K562 (cell line): ENCODE results near the gene WNT7A.

Source experiments
- ARHGAP35 ChIP-seq: fragments of 450-650 bp; IDR thresholded peaks from 2 replicates; pipeline ENCODE4 v1.6.1; 2018; ENCODE audit not compliant: partially characterized antibody
- HIVEP1 ChIP-seq: fragments of 250-450 bp; sonication (Bioruptor Pico); IDR thresholded peaks from 2 replicates; pipeline ENCODE4 v1.4.0; 2020; ENCODE audit warnings: mild to moderate bottlenecking
- MIER1 ChIP-seq: fragments of 450-650 bp; IDR thresholded peaks from 2 replicates; pipeline ENCODE4 v1.6.1; 2016; ENCODE audit warnings: antibody characterized with exemption, mild to moderate bottlenecking, low read depth
- NRF1 ChIP-seq, 2 experiments: fragments of 450-650 bp; IDR thresholded peaks in 1 of 2; conservative IDR thresholded peaks in 1 of 2; 2 replicates each; pipeline ENCODE4 v1.6.1; 2014; ENCODE audit warnings: mild to moderate bottlenecking in 2 of 2
- SNRNP70 ChIP-seq: fragments of 200-400 bp; formaldehyde crosslinking; optimal IDR thresholded peaks from 2 replicates; pipeline ENCODE3; 2017; ENCODE audit warnings: low read depth, low read length
- TCF3 ChIP-seq: sonication (generic); formaldehyde crosslinking; IDR thresholded peaks from 2 replicates; pipeline ENCODE4 v1.4.0; 2020; ENCODE audit warnings: mild to moderate bottlenecking, missing genetic modification reagents
- TRIM28 ChIP-seq: fragments of 450-650 bp; IDR thresholded peaks from 2 replicates; pipeline ENCODE4 v1.6.1; 2017
- TF ChIP-seq, protein P1 (sequence below), 3 experiments: IDR thresholded peaks in 2 of 3; conservative IDR thresholded peaks in 1 of 3; 2 replicates each; pipeline ENCODE4 v1.5.1; 2011 to 2012; ENCODE audit warnings: low read length in 3 of 3, mild to moderate bottlenecking in 3 of 3, control low read depth in 2 of 3, improper control_type of control experiment in 1 of 3, inconsistent platforms in 1 of 3, low read depth in 1 of 3, mixed read lengths in 1 of 3, moderate library complexity in 1 of 3; ENCODE audit not compliant: insufficient read depth in 2 of 3
- TF ChIP-seq, protein P2 (sequence below): sonication (generic); formaldehyde crosslinking; IDR thresholded peaks from 2 replicates; pipeline ENCODE4 v1.8.1; 2023; ENCODE audit warnings: mild to moderate bottlenecking, missing genetic modification reagents, moderate library complexity
- TF ChIP-seq, protein P3 (sequence below): fragments of 250-450 bp; sonication (Bioruptor Pico); IDR thresholded peaks from 2 replicates; pipeline ENCODE4 v1.4.0; 2020; ENCODE audit warnings: mild to moderate bottlenecking, moderate library complexity, borderline replicate concordance

DNA sequence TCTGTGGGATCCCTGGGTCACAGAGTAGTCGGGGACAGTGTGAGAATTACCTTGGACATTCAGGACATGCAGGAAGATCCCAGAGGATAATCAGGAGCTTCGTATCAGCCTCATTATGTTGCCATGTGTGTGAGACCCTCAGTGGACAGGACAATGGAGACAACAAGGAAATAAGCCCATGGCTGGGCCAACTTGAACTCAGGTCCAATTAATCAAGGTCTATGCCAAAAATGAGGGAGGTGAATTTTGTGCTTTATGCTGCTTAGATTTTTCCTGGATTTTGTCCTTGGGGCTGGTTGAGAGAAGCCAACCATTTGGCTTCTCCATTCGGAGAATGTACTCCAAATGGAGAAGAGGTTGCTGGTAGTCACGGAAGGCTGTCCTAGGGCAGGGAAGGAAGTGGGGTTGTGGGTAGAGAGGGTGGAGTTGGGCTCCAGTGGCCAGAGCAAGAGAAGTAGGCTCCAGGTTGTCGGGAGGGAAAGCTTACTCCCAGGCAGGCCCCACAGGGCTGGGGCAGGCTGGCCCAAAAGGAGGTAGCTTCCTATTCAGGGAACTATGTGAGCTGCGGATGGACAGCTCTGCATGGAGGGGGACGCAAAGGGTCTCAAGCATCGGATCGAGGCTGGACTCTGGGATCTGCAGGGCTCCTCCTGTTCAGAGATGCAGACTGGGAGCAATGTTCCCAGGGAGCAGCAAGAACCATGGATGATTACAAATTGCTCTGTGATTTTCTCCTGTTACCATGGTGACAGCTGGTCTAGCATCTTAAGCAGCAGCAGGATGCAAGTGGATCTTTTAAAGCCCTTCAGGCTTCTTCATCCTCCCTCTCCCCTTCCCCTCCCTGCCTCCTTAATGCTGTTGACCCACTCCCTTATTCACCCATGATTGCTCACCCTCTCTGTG is 91.1 kb downstream of the WNT7A start:
- TF ChIP-seq, protein P1, sequence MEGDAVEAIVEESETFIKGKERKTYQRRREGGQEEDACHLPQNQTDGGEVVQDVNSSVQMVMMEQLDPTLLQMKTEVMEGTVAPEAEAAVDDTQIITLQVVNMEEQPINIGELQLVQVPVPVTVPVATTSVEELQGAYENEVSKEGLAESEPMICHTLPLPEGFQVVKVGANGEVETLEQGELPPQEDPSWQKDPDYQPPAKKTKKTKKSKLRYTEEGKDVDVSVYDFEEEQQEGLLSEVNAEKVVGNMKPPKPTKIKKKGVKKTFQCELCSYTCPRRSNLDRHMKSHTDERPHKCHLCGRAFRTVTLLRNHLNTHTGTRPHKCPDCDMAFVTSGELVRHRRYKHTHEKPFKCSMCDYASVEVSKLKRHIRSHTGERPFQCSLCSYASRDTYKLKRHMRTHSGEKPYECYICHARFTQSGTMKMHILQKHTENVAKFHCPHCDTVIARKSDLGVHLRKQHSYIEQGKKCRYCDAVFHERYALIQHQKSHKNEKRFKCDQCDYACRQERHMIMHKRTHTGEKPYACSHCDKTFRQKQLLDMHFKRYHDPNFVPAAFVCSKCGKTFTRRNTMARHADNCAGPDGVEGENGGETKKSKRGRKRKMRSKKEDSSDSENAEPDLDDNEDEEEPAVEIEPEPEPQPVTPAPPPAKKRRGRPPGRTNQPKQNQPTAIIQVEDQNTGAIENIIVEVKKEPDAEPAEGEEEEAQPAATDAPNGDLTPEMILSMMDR (IDR thresholded peaks at IDR 0.05 in 2 of 3, conservative IDR thresholded peaks at IDR 0.05 in 1 of 3; ENCODE audit: insufficient read depth in 2 of 3, low read depth in 1 of 3, low read length in 3 of 3): no peak
- TF ChIP-seq, protein P2, sequence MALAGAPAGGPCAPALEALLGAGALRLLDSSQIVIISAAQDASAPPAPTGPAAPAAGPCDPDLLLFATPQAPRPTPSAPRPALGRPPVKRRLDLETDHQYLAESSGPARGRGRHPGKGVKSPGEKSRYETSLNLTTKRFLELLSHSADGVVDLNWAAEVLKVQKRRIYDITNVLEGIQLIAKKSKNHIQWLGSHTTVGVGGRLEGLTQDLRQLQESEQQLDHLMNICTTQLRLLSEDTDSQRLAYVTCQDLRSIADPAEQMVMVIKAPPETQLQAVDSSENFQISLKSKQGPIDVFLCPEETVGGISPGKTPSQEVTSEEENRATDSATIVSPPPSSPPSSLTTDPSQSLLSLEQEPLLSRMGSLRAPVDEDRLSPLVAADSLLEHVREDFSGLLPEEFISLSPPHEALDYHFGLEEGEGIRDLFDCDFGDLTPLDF (CRISPR knock-in tag): no peak
- TF ChIP-seq, protein P3, sequence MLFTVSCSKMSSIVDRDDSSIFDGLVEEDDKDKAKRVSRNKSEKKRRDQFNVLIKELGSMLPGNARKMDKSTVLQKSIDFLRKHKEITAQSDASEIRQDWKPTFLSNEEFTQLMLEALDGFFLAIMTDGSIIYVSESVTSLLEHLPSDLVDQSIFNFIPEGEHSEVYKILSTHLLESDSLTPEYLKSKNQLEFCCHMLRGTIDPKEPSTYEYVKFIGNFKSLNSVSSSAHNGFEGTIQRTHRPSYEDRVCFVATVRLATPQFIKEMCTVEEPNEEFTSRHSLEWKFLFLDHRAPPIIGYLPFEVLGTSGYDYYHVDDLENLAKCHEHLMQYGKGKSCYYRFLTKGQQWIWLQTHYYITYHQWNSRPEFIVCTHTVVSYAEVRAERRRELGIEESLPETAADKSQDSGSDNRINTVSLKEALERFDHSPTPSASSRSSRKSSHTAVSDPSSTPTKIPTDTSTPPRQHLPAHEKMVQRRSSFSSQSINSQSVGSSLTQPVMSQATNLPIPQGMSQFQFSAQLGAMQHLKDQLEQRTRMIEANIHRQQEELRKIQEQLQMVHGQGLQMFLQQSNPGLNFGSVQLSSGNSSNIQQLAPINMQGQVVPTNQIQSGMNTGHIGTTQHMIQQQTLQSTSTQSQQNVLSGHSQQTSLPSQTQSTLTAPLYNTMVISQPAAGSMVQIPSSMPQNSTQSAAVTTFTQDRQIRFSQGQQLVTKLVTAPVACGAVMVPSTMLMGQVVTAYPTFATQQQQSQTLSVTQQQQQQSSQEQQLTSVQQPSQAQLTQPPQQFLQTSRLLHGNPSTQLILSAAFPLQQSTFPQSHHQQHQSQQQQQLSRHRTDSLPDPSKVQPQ (CRISPR knock-in tag): no peak
- no peak for TF ChIP-seq NRF1 (conservative IDR thresholded peaks at IDR 0.05 in 1 of 2, IDR thresholded peaks at IDR 0.05 in 1 of 2)
- no peak for TF ChIP-seq TCF3 (CRISPR knock-in tag)
- TF ChIP-seq ARHGAP35: no peak
- TF ChIP-seq TRIM28: no peak
- TF ChIP-seq HIVEP1 (CRISPR knock-in tag): no peak
- no peak for TF ChIP-seq SNRNP70
- TF ChIP-seq MIER1: no peak
